GM23248 (cell line): ENCODE measurements around the gene CDKAL1. TPM values are rescaled to one million over a fixed set of nuclear protein-coding genes. Genes with fewer than 3 reads are reported as not detected.
A peak's percentile ranks its signal among the peaks of the same experiment; 100 is the strongest.

Experiments used
- DNase-seq: peaks from one replicate; pipeline ENCODE4 v3.0.0-alpha.2; 2015
- H2AFZ ChIP-seq: fragments of 200-600 bp; sonication (generic); 2 replicates; pipeline ENCODE4 v1.6.1; 2016; ENCODE audit warnings: antibody characterized with exemption
- H3F3A ChIP-seq: fragments of 200-600 bp; sonication (generic); 2 replicates; pipeline ENCODE4 v1.6.1; 2016; ENCODE audit warnings: mild to moderate bottlenecking, antibody characterized with exemption, mixed run types; ENCODE audit not compliant: insufficient read depth
- H3K27ac ChIP-seq: fragments of 200-600 bp; sonication (generic); 2 replicates; pipeline ENCODE4 v1.5.1; 2016; ENCODE audit warnings: mild to moderate bottlenecking
- H3K27me3 ChIP-seq: fragments of 200-600 bp; sonication (generic); replicated peaks from 2 replicates; pipeline ENCODE4 v1.6.1; 2016; ENCODE audit warnings: mild to moderate bottlenecking; ENCODE audit not compliant: insufficient read depth
- H3K36me3 ChIP-seq: fragments of 200-600 bp; sonication (generic); 2 replicates; pipeline ENCODE4 v1.6.1; 2016; ENCODE audit warnings: low read depth, mild to moderate bottlenecking
- H3K4me1 ChIP-seq: fragments of 200-600 bp; sonication (generic); 2 replicates; pipeline ENCODE4 v1.6.1; 2016; ENCODE audit warnings: mild to moderate bottlenecking; ENCODE audit not compliant: insufficient read depth
- H3K4me2 ChIP-seq: fragments of 200-600 bp; sonication (generic); one replicate; pipeline ENCODE4 v1.6.1; 2016; ENCODE audit warnings: mild to moderate bottlenecking; ENCODE audit not compliant: unreplicated experiment
- H3K4me3 ChIP-seq: fragments of 200-600 bp; sonication (generic); 2 replicates; pipeline ENCODE4 v1.5.1; 2016; ENCODE audit warnings: mild to moderate bottlenecking
- H3K79me2 ChIP-seq: fragments of 200-600 bp; sonication (generic); 2 replicates; pipeline ENCODE4 v1.6.1; 2016; ENCODE audit warnings: mild to moderate bottlenecking; ENCODE audit not compliant: insufficient read depth
- H3K9ac ChIP-seq: fragments of 200-600 bp; sonication (generic); 2 replicates; pipeline ENCODE4 v1.6.1; 2016; ENCODE audit warnings: mild to moderate bottlenecking
- H3K9me2 ChIP-seq: fragments of 200-600 bp; sonication (generic); 2 replicates; pipeline ENCODE4 v1.6.1; 2016; ENCODE audit warnings: mixed run types, mild to moderate bottlenecking, moderate library complexity; ENCODE audit not compliant: insufficient read depth
- H3K9me3 ChIP-seq: fragments of 200-600 bp; sonication (generic); one replicate; pipeline ENCODE4 v1.6.1; 2017; ENCODE audit warnings: low read depth
- H4K20me1 ChIP-seq: fragments of 200-600 bp; sonication (generic); 2 replicates; pipeline ENCODE4 v1.6.0; 2016; ENCODE audit not compliant: insufficient read depth
- EZH2 ChIP-seq: fragments of 200-600 bp; sonication (generic); IDR thresholded peaks from 2 replicates; pipeline ENCODE4 v1.6.1; 2018; ENCODE audit warnings: antibody characterized with exemption, mild to moderate bottlenecking; ENCODE audit not compliant: insufficient read depth, poor library complexity, severe bottlenecking
- EZH2phosphoT487 ChIP-seq: fragments of 200-600 bp; sonication (generic); IDR thresholded peaks from 2 replicates; pipeline ENCODE4 v1.6.1; 2018; ENCODE audit warnings: antibody characterized with exemption, moderate library complexity, mild to moderate bottlenecking, low read depth; ENCODE audit not compliant: insufficient read depth
- WGBS, 2 experiments: methylation state at CpG; one replicate each; pipeline ENCODE4 v1.1.6; 2015 to 2017; ENCODE audit warnings: low lambda C conversion rate in 2 of 2, low coverage in 1 of 2; ENCODE audit errors: missing lambda C conversion rate in 2 of 2; 5-methylcytosine and 5-hydroxymethylcytosine counted together
- in situ Hi-C: fragments of 300-500 bp; cut with MboI; formaldehyde crosslinking; loops from 2 replicates; pipeline ENCODE4 v1.15.0; 2020
- polyA plus RNA-seq: library from polyadenylated mRNA; unstranded; fragments of >200 nt; fragmentation: Nextera tagmentation; extraction: Ambion mirVana; gene quantifications from 2 replicates; pipeline ENCODE4 v1.2.1, GENCODE V29; 2016
- total RNA-seq: library from RNA; depleted of rRNA; stranded (reverse); fragments of >200 nt; shearing (Covaris generic); gene quantifications from 2 replicates; pipeline ENCODE4 v1.2.3, GENCODE V29; 2014

CDKAL1 gene
- total and polyA plus RNA-seq, 2 experiments from 2014 or later: 7.5 to 10.8 TPM

DNA sequence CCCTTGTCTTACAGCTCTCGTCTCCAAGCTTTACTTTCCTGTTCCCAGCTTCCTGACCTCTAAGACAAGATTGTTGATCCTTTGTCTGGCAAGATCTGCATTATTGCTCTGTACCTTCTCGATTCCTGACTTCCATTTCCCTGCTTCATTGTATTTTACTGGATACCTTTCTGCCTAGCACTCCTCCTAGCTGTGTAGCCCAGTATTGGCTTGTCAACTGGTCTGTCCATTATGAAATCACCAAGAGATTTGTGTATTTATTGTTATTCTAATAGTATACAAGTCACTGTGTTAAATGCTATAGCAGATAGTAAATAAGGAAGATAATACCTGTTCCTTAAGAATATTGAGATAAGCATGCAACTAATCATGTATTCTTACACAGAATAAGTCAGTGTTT, 305.4 kb downstream of the CDKAL1 start:
- DNase-seq: no peak
- Histone ChIP-seq H3K79me2 (no peaks in the 10 kb centered on the region), H3K27me3 (no peaks in the 10 kb centered on the region), H4K20me1 (no peaks in the 10 kb centered on the region), H3K27ac (no peak overlapping the region), H3K4me1 (peaks cover 12% of the 10 kb centered on the region; the same call in 1 of the 2 replicates), H3F3A (0 out of 2 replicates have a peak, but pooled peaks cover 6% of the 10 kb centered on the region), H3K9ac (no peak overlapping the region), H3K36me3 (no peaks in the 10 kb centered on the region), H3K9me2 (no peaks in the 10 kb centered on the region), H2AFZ (no peak overlapping the region), H3K4me3 (no peak overlapping the region), H3K4me2 (no peak overlapping the region), H3K9me3 (no peaks in the 10 kb centered on the region)
- in situ Hi-C loops: no loop called here
- 97 to 100% methylated on average over 2 of the region's 2 CpGs for WGBS, 2 experiments
- TF ChIP-seq EZH2 (no peak), EZH2phosphoT487 (no peak)

DNA sequence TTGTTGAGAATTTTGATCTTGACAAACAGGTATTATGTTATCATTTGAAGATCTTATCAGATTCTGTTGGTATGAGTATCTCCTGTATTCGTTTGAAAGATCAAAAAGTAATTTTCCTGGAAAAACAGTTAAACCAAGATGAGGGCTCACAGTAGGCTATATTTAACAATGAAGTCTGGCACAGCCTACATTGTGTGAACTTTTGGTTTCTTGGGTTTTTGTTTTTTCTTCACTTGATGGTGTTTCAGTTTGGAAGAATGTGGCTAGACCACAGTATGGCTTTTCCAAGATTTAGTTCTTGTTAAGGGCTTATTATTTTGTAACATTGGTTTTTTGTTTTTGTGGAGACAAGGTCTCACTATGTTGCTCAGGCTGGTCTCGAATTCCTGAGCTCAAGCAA, 306.4 kb downstream of the CDKAL1 start:
- H3K79me2 ChIP-seq: no peaks in the 10 kb centered on the region
- no peaks in the 10 kb centered on the region for H3K27me3 ChIP-seq
- H3K36me3 ChIP-seq: no peaks in the 10 kb centered on the region
- H3K4me3 ChIP-seq: no peak overlapping the region
- H3K4me2 ChIP-seq: no peak overlapping the region
- H3K9me2 ChIP-seq: 0 out of 2 replicates have a peak, but pooled peaks cover 1% of the 10 kb centered on the region
- no peak overlapping the region for H3K27ac ChIP-seq
- H3F3A ChIP-seq: peaks cover 9% of the 10 kb centered on the region; the same call in 1 of the 2 replicates
- no peak overlapping the region for H3K9ac ChIP-seq
- no peak overlapping the region for H2AFZ ChIP-seq
- peak; percentile 58 for DNase-seq
- TF ChIP-seq EZH2 (no peak), EZH2phosphoT487 (no peak)
- H4K20me1 ChIP-seq: no peaks in the 10 kb centered on the region
- no peaks in the 10 kb centered on the region for H3K9me3 ChIP-seq
- H3K4me1 ChIP-seq: peaks cover 12% of the 10 kb centered on the region; the same call in 1 of the 2 replicates
- 86 to 95% methylated on average over 2 of the region's 2 CpGs for WGBS, 2 experiments
- in situ Hi-C loops: no loop called here

DNA sequence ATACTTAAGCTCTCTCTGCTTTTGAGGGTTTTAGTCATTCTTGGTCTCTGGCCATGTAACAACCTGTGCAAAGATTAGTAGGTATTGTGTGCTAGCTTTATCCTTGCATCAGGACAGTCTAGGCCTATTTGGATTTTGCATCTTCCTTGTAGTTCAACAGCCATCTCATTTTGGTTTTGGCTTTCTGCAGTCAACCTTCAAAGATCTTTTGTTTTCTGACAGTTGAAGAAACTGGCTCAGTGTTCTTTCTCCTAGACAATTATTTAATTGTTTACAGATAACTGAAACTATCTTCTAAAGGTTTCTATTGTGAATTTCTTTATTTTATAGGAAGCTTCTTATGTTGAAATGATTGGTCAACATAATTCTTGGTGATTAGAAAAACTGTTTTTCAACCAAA, 307.5 kb downstream of the CDKAL1 start:
- Histone ChIP-seq H3K9ac (no peak overlapping the region), H3K36me3 (no peaks in the 10 kb centered on the region), H3K4me2 (no peak overlapping the region), H3K9me2 (0 out of 2 replicates have a peak, but pooled peaks cover 4% of the 10 kb centered on the region), H3F3A (peaks cover 11% of the 10 kb centered on the region; the same call in 1 of the 2 replicates), H2AFZ (no peak overlapping the region), H3K27me3 (no peaks in the 10 kb centered on the region), H3K4me3 (no peak overlapping the region), H3K79me2 (no peaks in the 10 kb centered on the region), H3K4me1 (peaks cover 12% of the 10 kb centered on the region; the same call in 1 of the 2 replicates), H4K20me1 (no peaks in the 10 kb centered on the region), H3K9me3 (no peaks in the 10 kb centered on the region), H3K27ac (no peak overlapping the region)
- no peak for DNase-seq
- in situ Hi-C loops: no loop called here
- TF ChIP-seq EZH2 (no peak), EZH2phosphoT487 (no peak)

DNA sequence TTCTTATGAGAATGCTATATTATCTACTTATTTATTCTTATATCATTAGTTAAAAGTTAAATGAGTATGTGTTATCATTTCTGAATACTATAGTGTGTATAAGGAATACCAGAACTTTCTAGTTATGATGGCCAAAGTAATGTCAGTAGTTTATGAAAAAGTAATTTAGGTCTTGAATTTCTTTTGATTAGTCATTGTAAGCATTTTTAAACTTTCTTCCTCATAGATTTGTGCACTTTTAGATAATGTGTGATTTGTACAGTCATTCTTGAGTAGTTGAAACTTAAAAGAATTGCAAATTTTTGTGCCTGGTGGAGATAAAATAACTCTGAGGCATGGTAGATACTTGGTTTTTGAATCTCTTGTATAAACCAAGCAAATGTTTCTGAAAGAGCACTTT, 311.3 kb downstream of the CDKAL1 start:
- Histone ChIP-seq H3F3A (peaks cover 11% of the 10 kb centered on the region; the same call in 1 of the 2 replicates), H3K9ac (no peak overlapping the region), H3K4me3 (no peak overlapping the region), H4K20me1 (no peaks in the 10 kb centered on the region), H3K4me2 (no peak overlapping the region), H3K9me3 (no peaks in the 10 kb centered on the region), H3K79me2 (no peaks in the 10 kb centered on the region), H3K9me2 (0 out of 2 replicates have a peak, but pooled peaks cover 4% of the 10 kb centered on the region), H3K27ac (no peak overlapping the region), H2AFZ (no peak overlapping the region), H3K36me3 (no peaks in the 10 kb centered on the region), H3K4me1 (peaks cover 8% of the 10 kb centered on the region; the same call in 1 of the 2 replicates), H3K27me3 (no peaks in the 10 kb centered on the region)
- TF ChIP-seq EZH2phosphoT487 (no peak), EZH2 (no peak)
- DNase-seq: no peak
- in situ Hi-C loops: no loop called here

DNA sequence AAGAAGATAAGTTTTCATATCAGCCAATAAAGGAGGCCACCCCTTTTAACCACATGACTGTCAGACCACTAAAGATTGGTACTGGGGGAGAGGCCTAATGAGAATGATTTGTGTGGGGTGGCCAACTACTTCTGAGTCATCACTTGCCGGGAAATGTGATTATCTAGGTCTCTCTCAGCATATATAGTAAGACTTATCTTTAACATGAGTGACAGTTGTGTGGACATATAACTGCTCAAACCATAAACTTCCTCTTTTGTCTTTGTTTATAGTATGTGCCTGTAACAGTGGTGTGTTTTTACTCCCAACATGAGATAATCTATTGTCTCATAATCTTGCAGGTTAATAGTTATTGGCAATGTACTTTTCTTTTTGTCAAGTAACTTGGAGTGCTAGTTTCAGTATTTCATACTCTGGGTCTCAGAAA, 312.4 kb downstream of the CDKAL1 start:
- H3K9ac ChIP-seq: no peak overlapping the region
- H3K9me2 ChIP-seq: 0 out of 2 replicates have a peak, but pooled peaks cover 4% of the 10 kb centered on the region
- H3K79me2 ChIP-seq: no peaks in the 10 kb centered on the region
- H2AFZ ChIP-seq: no peak overlapping the region
- no peak overlapping the region for H3K4me2 ChIP-seq
- H3F3A ChIP-seq: peaks cover 5% of the 10 kb centered on the region; the same call in 1 of the 2 replicates
- TF ChIP-seq EZH2 (no peak), EZH2phosphoT487 (no peak)
- DNase-seq: no peak
- no peaks in the 10 kb centered on the region for H3K36me3 ChIP-seq
- H4K20me1 ChIP-seq: no peaks in the 10 kb centered on the region
- in situ Hi-C loops: no loop called here
- no peak overlapping the region for H3K27ac ChIP-seq
- H3K27me3 ChIP-seq: no peaks in the 10 kb centered on the region
- no peaks in the 10 kb centered on the region for H3K9me3 ChIP-seq
- 70 to 86% methylated on average over 1 of the region's 1 CpG for WGBS, 2 experiments
- H3K4me1 ChIP-seq: no peaks in the 10 kb centered on the region
- H3K4me3 ChIP-seq: no peak overlapping the region
